ENCODE data around the gene NUP54. TPM values are rescaled to one million over a fixed set of nuclear protein-coding genes. Genes with fewer than 3 reads are reported as not detected.

Gene NUP54
- total RNA-seq (10 to 100 TPM; 51.1 to 82.0 (median 65.5) TPM), polyA plus RNA-seq (10 to 100 TPM; 46.0 to 53.8 TPM), total RNA-seq (45.2 reads per million, percentile 69 among the genes with 10 or more reads in this experiment)

- Mint-ChIP-seq H3K4me3 (peak within 1 kb of the TSS; percentile 90 to 100 (median 96)), H3K4me1 (peaks cover 21 to 52% (median 45%) of the 10 kb centered on the region in 7 donors), H3K27ac (peak within 1 kb of the TSS; percentile 91 to 99 (median 94)), H3K36me3 (peaks cover 0 to 16% (median 7%) of the 10 kb centered on the region in 5 donors), H3K9me3 (peaks cover 0 to under 1% (median 0%) of the 10 kb centered on the region in 11 donors), H3K27me3 (no peaks in the 10 kb centered on the region)
- Histone ChIP-seq H3K27ac (ENCODE audit: low read depth, low read length) (peak within 1 kb of the TSS; percentile 93), H3K36me3 (ENCODE audit: control insufficient read depth in 2 of 3, insufficient read depth in 3 of 3, low read length in 3 of 3) (peaks cover 0 to 6% (median 0%) of the 10 kb centered on the region in 3 experiments), H3K9me3 (ENCODE audit: control insufficient read depth in 2 of 3, low read length in 3 of 3) (no peaks in the 10 kb centered on the region), H3K4me3 (ENCODE audit: low read length) (peak within 1 kb of the TSS; percentile 85), H3K4me1 (ENCODE audit: control insufficient read depth in 2 of 2, insufficient read depth in 2 of 2, low read length in 2 of 2) (peaks cover 12% of the 10 kb centered on the region in 2 donors), H3K27me3 (ENCODE audit: control insufficient read depth in 2 of 2, insufficient read depth in 2 of 2, low read length in 2 of 2) (no peaks in the 10 kb centered on the region)
- POLR2A ChIA-PET: interaction anchor here (0.5 to 2.4 kb wide), 9 partner anchors 65 to 1714 kb away, joined by 3 to 14 read pairs (median 5); partner anchors contain the start of genes MRPL1, NAAA, RCHY1 and SCARB2
- CTCF ChIA-PET: interaction anchor here (0.7 to 1.9 kb wide), 2 partner anchors 32 to 65 kb away, joined by 3 read pairs; no protein-coding TSS in a partner anchor
- DNase-seq (peak; percentile 85 to 96 (median 92)), ATAC-seq (peak; percentile 99)
- intact Hi-C loops (cut with micrococcal nuclease): loop anchor here (1.0 to 5.0 kb wide), 14 partner anchors 65 to 1991 kb away; partner anchors contain the start of genes CCNG2 (in 2 of the 2), G3BP2 (in 2 of the 2), MRPL1 (in 2 of the 2) and RCHY1 (in 2 of the 2)
These were observed at the start of gene NUP54 for GRCh38 chr4:76148142-76148865. TSS of gene NUP54 (minus strand) at chr4:76148397. CDS start at chr4:76148374, 23 bp downstream.

GRCh38 chr4:76197031-76197743 is 49.0 kb upstream of the NUP54 start:
- no peaks in the 10 kb centered on the region for H3K27me3 ChIP-seq (ENCODE audit: control insufficient read depth in 2 of 2, insufficient read depth in 2 of 2, low read length in 2 of 2)
- Mint-ChIP-seq H3K27me3 (no peaks in the 10 kb centered on the region), H3K9me3 (peaks cover 2 to 14% (median 4%) of the 10 kb centered on the region in 11 donors), H3K27ac (peak overlapping the region in 5 of 9 donors; percentile 10 to 53 (median 17)), H3K36me3 (peaks cover 23 to 34% (median 32%) of the 10 kb centered on the region in 5 donors), H3K4me3 (no peak overlapping the region), H3K4me1 (peaks cover 25 to 59% (median 46%) of the 10 kb centered on the region in 7 donors)
- H3K4me1 ChIP-seq (ENCODE audit: control insufficient read depth in 2 of 2, insufficient read depth in 2 of 2, low read length in 2 of 2): peaks cover 0 to 19% of the 10 kb centered on the region in 2 donors
- ChIA-PET POLR2A (interaction anchor here (0.5 kb wide), 1 partner anchor 14 kb away, joined by 3 read pairs; no protein-coding TSS in a partner anchor), CTCF (no interaction called here)
- peaks cover 0 to 36% (median 9%) of the 10 kb centered on the region in 3 experiments for H3K36me3 ChIP-seq (ENCODE audit: control insufficient read depth in 2 of 3, insufficient read depth in 3 of 3, low read length in 3 of 3)
- H3K9me3 ChIP-seq (ENCODE audit: control insufficient read depth in 2 of 3, low read length in 3 of 3): peaks cover 0 to 12% (median 5%) of the 10 kb centered on the region in 3 experiments
- no peak overlapping the region for H3K27ac ChIP-seq (ENCODE audit: low read depth, low read length)
- no peak overlapping the region for H3K4me3 ChIP-seq (ENCODE audit: low read length)
- intact Hi-C loops (cut with micrococcal nuclease): no loop called here
- no peak for DNase-seq
- ATAC-seq: no peak

- POLR2A ChIA-PET: no interaction called here
- DNase-seq (no peak), ATAC-seq (no peak)
- H3K27ac ChIP-seq (ENCODE audit: low read depth, low read length): no peak overlapping the region
- H3K27me3 ChIP-seq (ENCODE audit: control insufficient read depth in 2 of 2, insufficient read depth in 2 of 2, low read length in 2 of 2): no peaks in the 10 kb centered on the region
- no peak overlapping the region for H3K4me3 ChIP-seq (ENCODE audit: low read length)
- H3K36me3 ChIP-seq (ENCODE audit: control insufficient read depth in 2 of 3, insufficient read depth in 3 of 3, low read length in 3 of 3): peaks cover 0 to 42% (median 9%) of the 10 kb centered on the region in 3 experiments
- peaks cover 0 to 15% (median 5%) of the 10 kb centered on the region in 3 experiments for H3K9me3 ChIP-seq (ENCODE audit: control insufficient read depth in 2 of 3, low read length in 3 of 3)
- intact Hi-C loops (cut with micrococcal nuclease): no loop called here
- no peak overlapping the region for H3K4me3 Mint-ChIP-seq
- no peaks in the 10 kb centered on the region for H3K27me3 Mint-ChIP-seq
- H3K9me3 Mint-ChIP-seq: peaks cover 2 to 19% (median 8%) of the 10 kb centered on the region in 11 donors
- H3K4me1 ChIP-seq (ENCODE audit: control insufficient read depth in 2 of 2, insufficient read depth in 2 of 2, low read length in 2 of 2): peaks cover 0 to 19% of the 10 kb centered on the region in 2 donors
- H3K36me3 Mint-ChIP-seq: peaks cover 30 to 41% (median 38%) of the 10 kb centered on the region in 5 donors
- no peak overlapping the region for H3K27ac Mint-ChIP-seq
- peaks cover 25 to 54% (median 40%) of the 10 kb centered on the region in 7 donors for H3K4me1 Mint-ChIP-seq
- CTCF ChIA-PET: no interaction called here
These were observed 48.2 kb upstream of the NUP54 start for GRCh38 chr4:76196376-76196775.

GRCh38 chr4:76195326-76195725 is 47.1 kb upstream of the NUP54 start:
- ATAC-seq (no peak), DNase-seq (no peak)
- intact Hi-C loops (cut with micrococcal nuclease): no loop called here
- H3K4me1 Mint-ChIP-seq: peaks cover 19 to 43% (median 30%) of the 10 kb centered on the region in 7 donors
- peaks cover 0 to 15% (median 5%) of the 10 kb centered on the region in 3 experiments for H3K9me3 ChIP-seq (ENCODE audit: control insufficient read depth in 2 of 3, low read length in 3 of 3)
- peaks cover 30 to 50% (median 41%) of the 10 kb centered on the region in 5 donors for H3K36me3 Mint-ChIP-seq
- H3K27me3 Mint-ChIP-seq: no peaks in the 10 kb centered on the region
- no peak overlapping the region for H3K27ac ChIP-seq (ENCODE audit: low read depth, low read length)
- H3K4me3 Mint-ChIP-seq: no peak overlapping the region
- H3K4me1 ChIP-seq (ENCODE audit: control insufficient read depth in 2 of 2, insufficient read depth in 2 of 2, low read length in 2 of 2): peaks cover 0 to 19% of the 10 kb centered on the region in 2 donors
- no peak overlapping the region for H3K4me3 ChIP-seq (ENCODE audit: low read length)
- ChIA-PET POLR2A (no interaction called here), CTCF (no interaction called here)
- H3K9me3 Mint-ChIP-seq: peaks cover 2 to 19% (median 9%) of the 10 kb centered on the region in 11 donors
- H3K27me3 ChIP-seq (ENCODE audit: control insufficient read depth in 2 of 2, insufficient read depth in 2 of 2, low read length in 2 of 2): no peaks in the 10 kb centered on the region
- H3K27ac Mint-ChIP-seq: no peak overlapping the region
- H3K36me3 ChIP-seq (ENCODE audit: control insufficient read depth in 2 of 3, insufficient read depth in 3 of 3, low read length in 3 of 3): peaks cover 0 to 42% (median 9%) of the 10 kb centered on the region in 3 experiments

- H3K27ac Mint-ChIP-seq: peak overlapping the region in 2 of 9 donors; percentile 50 to 59
- CTCF ChIA-PET: no interaction called here
- ATAC-seq (peak; percentile 43), DNase-seq (no peak)
- intact Hi-C loops (cut with micrococcal nuclease): no loop called here
- no peaks in the 10 kb centered on the region for H3K27me3 ChIP-seq (ENCODE audit: control insufficient read depth in 2 of 2, insufficient read depth in 2 of 2, low read length in 2 of 2)
- H3K4me1 ChIP-seq (ENCODE audit: control insufficient read depth in 2 of 2, insufficient read depth in 2 of 2, low read length in 2 of 2): peaks cover 0 to 11% of the 10 kb centered on the region in 2 donors
- H3K27me3 Mint-ChIP-seq: no peaks in the 10 kb centered on the region
- H3K9me3 Mint-ChIP-seq: peaks cover 2 to 19% (median 10%) of the 10 kb centered on the region in 11 donors
- H3K4me1 Mint-ChIP-seq: peaks cover 19 to 33% (median 21%) of the 10 kb centered on the region in 7 donors
- no peak overlapping the region for H3K27ac ChIP-seq (ENCODE audit: low read depth, low read length)
- no peak overlapping the region for H3K4me3 ChIP-seq (ENCODE audit: low read length)
- peaks cover 30 to 53% (median 45%) of the 10 kb centered on the region in 5 donors for H3K36me3 Mint-ChIP-seq
- peaks cover 0 to 15% (median 5%) of the 10 kb centered on the region in 3 experiments for H3K9me3 ChIP-seq (ENCODE audit: control insufficient read depth in 2 of 3, low read length in 3 of 3)
- POLR2A ChIA-PET: no interaction called here
- no peak overlapping the region for H3K4me3 Mint-ChIP-seq
- H3K36me3 ChIP-seq (ENCODE audit: control insufficient read depth in 2 of 3, insufficient read depth in 3 of 3, low read length in 3 of 3): peaks cover 0 to 42% (median 9%) of the 10 kb centered on the region in 3 experiments
These were observed 46.1 kb upstream of the NUP54 start for GRCh38 chr4:76194325-76194724.

GRCh38 chr4:76192236-76192635 is 44.0 kb upstream of the NUP54 start:
- H3K36me3 Mint-ChIP-seq: peaks cover 30 to 57% (median 45%) of the 10 kb centered on the region in 5 donors
- no peak overlapping the region for H3K27ac Mint-ChIP-seq

More at GRCh38 chr4:76192236-76192635, 44.0 kb upstream of the NUP54 start:
- DNase-seq: no peak
- no peaks in the 10 kb centered on the region for H3K4me1 ChIP-seq (ENCODE audit: control insufficient read depth in 2 of 2, insufficient read depth in 2 of 2, low read length in 2 of 2)
- ATAC-seq: no peak
- peaks cover 1 to 14% (median 6%) of the 10 kb centered on the region in 7 donors for H3K4me1 Mint-ChIP-seq
- peaks cover 2 to 19% (median 10%) of the 10 kb centered on the region in 11 donors for H3K9me3 Mint-ChIP-seq
- H3K27me3 Mint-ChIP-seq: no peaks in the 10 kb centered on the region
- H3K4me3 ChIP-seq (ENCODE audit: low read length): no peak overlapping the region
- ChIA-PET CTCF (no interaction called here), POLR2A (no interaction called here)
- H3K36me3 ChIP-seq (ENCODE audit: control insufficient read depth in 2 of 3, insufficient read depth in 3 of 3, low read length in 3 of 3): peaks cover 0 to 42% (median 9%) of the 10 kb centered on the region in 3 experiments
- H3K27ac ChIP-seq (ENCODE audit: low read depth, low read length): no peak overlapping the region
- intact Hi-C loops (cut with micrococcal nuclease): no loop called here
- H3K27me3 ChIP-seq (ENCODE audit: control insufficient read depth in 2 of 2, insufficient read depth in 2 of 2, low read length in 2 of 2): no peaks in the 10 kb centered on the region
- H3K4me3 Mint-ChIP-seq: no peak overlapping the region
- peaks cover 0 to 15% (median 5%) of the 10 kb centered on the region in 3 experiments for H3K9me3 ChIP-seq (ENCODE audit: control insufficient read depth in 2 of 3, low read length in 3 of 3)
